ENCODE results near the gene CDSN.

The CDSN gene

DNA sequence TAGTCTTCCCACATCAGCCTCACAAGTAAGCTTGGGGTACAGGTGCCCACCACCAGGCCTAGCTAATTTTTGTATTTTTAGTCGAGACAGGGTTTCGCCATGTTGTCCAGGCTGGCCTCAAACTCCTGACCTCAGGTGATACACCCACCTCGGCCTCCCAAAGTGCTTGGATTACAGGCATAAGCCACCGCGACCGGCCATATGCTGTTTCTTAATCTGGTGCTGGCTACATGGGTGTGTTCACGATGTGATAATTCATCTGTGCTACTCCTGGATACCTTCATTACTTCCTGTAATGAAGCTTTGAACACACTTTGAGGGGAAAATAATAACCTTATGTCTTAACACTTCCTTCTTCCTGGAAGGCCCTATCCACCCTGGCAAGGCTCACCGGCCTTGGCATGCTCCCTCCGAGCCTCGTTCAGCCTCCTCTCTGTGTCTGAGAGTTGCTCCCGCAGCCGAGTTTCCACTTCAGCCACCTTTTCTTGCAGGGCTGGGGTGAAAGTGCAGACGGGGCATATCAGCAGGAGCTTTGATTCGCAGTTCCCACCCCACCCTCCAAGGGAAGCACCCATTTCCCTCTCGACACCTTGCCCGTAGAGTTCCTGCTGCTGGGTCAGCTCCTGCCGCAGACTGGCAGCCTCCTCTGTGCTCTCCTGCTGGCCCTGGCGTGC lies 24.2 kb upstream of the CDSN start:
- H3K27ac ChIP-seq (ENCODE audit: low read length), result no peak overlapping the region

DNA sequence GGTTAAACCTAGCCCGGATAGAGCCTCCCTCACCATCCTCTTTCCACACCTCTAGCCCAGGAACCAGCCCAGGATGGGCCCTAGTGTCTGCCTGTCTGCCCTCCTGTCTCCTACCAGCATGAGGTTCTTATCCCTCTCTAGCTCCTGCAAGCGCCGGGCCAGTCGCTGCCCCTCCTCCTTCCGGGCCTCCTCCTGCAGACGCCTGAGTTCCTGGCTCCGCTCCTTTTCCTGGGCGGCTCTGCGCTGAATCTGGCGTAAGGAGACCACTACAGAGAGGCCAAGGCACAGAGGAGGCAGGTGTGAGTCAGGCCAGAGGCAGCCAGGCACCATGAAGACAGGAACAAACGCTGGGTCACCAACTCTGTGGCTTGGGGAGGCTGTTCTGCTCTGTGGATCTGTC lies 22.9 kb upstream of the CDSN start:
- peak overlapping the region in 1 of 2 donors; percentile 15 for H3K4me3 ChIP-seq (ENCODE audit: low read length in 2 of 2)
- no peaks in the 10 kb centered on the region for H3K27me3 ChIP-seq (ENCODE audit: control insufficient read depth in 1 of 2, insufficient read depth in 2 of 2, low read length in 2 of 2)
- H3K9ac ChIP-seq (ENCODE audit: low read length in 2 of 2), result peak overlapping the region in 1 of 2 donors; percentile 29
- H3K27ac ChIP-seq (ENCODE audit: low read length), result peak overlapping the region; percentile 49
- peaks cover 0 to 8% of the 10 kb centered on the region in 2 donors for H3K36me3 ChIP-seq (ENCODE audit: control insufficient read depth in 2 of 2, insufficient read depth in 2 of 2, low read length in 2 of 2)
- peaks cover 12% of the 10 kb centered on the region for H3K4me1 ChIP-seq (ENCODE audit: control insufficient read depth, insufficient read depth, low read length)
- H3K9me3 ChIP-seq (ENCODE audit: control insufficient read depth in 2 of 2, low read length in 2 of 2), result no peaks in the 10 kb centered on the region

More for the DNA sequence above, 24.2 kb upstream of the CDSN start:
- Histone ChIP-seq H3K36me3 (ENCODE audit: control insufficient read depth in 2 of 2, insufficient read depth in 2 of 2, low read length in 2 of 2) (peaks cover 0 to 11% of the 10 kb centered on the region in 2 donors), H3K27me3 (ENCODE audit: control insufficient read depth in 1 of 2, insufficient read depth in 2 of 2, low read length in 2 of 2) (no peaks in the 10 kb centered on the region), H3K4me3 (ENCODE audit: low read length in 2 of 2) (no peak overlapping the region), H3K9me3 (ENCODE audit: control insufficient read depth in 2 of 2, low read length in 2 of 2) (no peaks in the 10 kb centered on the region), H3K4me1 (ENCODE audit: control insufficient read depth, insufficient read depth, low read length) (peaks cover 10% of the 10 kb centered on the region), H3K9ac (ENCODE audit: low read length in 2 of 2) (no peak overlapping the region)

DNA sequence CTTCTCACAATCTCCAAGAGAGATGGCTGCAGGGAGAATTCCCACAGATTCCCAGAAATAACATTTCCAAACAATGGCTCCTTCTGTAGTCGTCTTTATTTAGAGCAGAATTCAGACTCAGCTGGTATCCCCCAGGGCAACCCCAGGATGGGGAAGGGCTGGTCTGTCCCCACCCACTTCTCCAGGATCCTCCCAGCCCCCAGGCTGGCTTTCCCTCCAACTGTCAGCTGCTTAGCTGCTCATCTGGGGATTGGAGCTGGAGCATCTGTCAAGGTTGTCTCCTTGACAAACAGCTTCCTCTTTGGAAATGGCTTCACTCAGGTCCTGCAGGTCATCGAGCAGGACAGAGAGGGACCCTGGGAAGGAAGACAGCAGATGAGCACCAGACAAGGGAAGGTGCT lies 22.1 kb upstream of the CDSN start:
- H3K36me3 ChIP-seq (ENCODE audit: control insufficient read depth in 2 of 2, insufficient read depth in 2 of 2, low read length in 2 of 2), result peaks cover 0 to 7% of the 10 kb centered on the region in 2 donors
- no peak overlapping the region for H3K4me3 ChIP-seq (ENCODE audit: low read length in 2 of 2)
- no peak overlapping the region for H3K9ac ChIP-seq (ENCODE audit: low read length in 2 of 2)
- H3K9me3 ChIP-seq (ENCODE audit: control insufficient read depth in 2 of 2, low read length in 2 of 2), result no peaks in the 10 kb centered on the region
- peaks cover 18% of the 10 kb centered on the region for H3K4me1 ChIP-seq (ENCODE audit: control insufficient read depth, insufficient read depth, low read length)
- no peaks in the 10 kb centered on the region for H3K27me3 ChIP-seq (ENCODE audit: control insufficient read depth in 1 of 2, insufficient read depth in 2 of 2, low read length in 2 of 2)
- no peak overlapping the region for H3K27ac ChIP-seq (ENCODE audit: low read length)

DNA sequence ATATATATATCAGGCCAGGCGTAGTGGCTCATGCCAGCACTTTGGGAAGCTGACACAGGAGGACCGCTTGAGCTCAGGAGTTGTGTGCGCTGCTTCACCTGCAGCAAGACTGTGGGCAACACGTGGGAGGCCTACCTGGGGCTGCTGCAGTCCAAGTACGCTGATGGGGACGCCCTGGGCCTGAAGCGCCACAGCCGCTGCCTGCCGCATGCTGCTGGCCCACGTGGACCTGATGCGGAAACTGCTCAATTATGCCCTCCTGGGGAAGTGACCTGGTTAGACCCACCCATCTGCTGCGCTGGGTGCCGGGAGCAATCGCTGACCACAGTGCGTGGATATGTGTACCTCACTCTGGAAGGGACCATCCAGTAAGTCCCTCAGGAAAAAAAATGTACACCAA lies 20.4 kb upstream of the CDSN start:
- Histone ChIP-seq H3K36me3 (ENCODE audit: control insufficient read depth in 2 of 2, insufficient read depth in 2 of 2, low read length in 2 of 2) (peaks cover 0 to 5% of the 10 kb centered on the region in 2 donors), H3K9me3 (ENCODE audit: control insufficient read depth in 2 of 2, low read length in 2 of 2) (no peaks in the 10 kb centered on the region), H3K4me3 (ENCODE audit: low read length in 2 of 2) (no peak overlapping the region), H3K9ac (ENCODE audit: low read length in 2 of 2) (no peak overlapping the region), H3K27me3 (ENCODE audit: control insufficient read depth in 1 of 2, insufficient read depth in 2 of 2, low read length in 2 of 2) (no peaks in the 10 kb centered on the region), H3K27ac (ENCODE audit: low read length) (no peak overlapping the region), H3K4me1 (ENCODE audit: control insufficient read depth, insufficient read depth, low read length) (peaks cover 18% of the 10 kb centered on the region)

DNA sequence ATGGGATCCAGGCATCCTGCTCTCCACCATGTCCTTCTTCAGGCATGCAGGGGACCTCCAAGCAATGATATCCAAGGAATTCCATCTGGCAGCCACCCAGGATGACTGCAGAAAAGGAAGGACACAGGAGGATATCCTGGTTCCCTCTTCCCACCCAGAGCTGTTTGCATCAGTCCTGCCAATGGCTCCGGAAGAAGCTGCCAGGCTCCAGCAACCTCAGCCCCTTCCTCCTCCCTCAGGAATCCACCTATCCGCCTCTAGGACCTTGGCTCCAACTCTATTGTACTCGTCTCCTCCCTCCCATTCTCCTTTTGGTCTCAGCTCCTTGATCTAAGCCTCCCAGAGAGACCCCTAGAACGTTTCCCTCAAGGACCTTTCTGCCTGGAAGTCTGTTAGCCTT lies 19.4 kb upstream of the CDSN start:
- Histone ChIP-seq H3K27ac (ENCODE audit: low read length) (no peak overlapping the region), H3K4me1 (ENCODE audit: control insufficient read depth, insufficient read depth, low read length) (peaks cover 18% of the 10 kb centered on the region), H3K36me3 (ENCODE audit: control insufficient read depth in 2 of 2, insufficient read depth in 2 of 2, low read length in 2 of 2) (peaks cover 0 to 1% of the 10 kb centered on the region in 2 donors), H3K27me3 (ENCODE audit: control insufficient read depth in 1 of 2, insufficient read depth in 2 of 2, low read length in 2 of 2) (no peaks in the 10 kb centered on the region), H3K9me3 (ENCODE audit: control insufficient read depth in 2 of 2, low read length in 2 of 2) (no peaks in the 10 kb centered on the region), H3K4me3 (ENCODE audit: low read length in 2 of 2) (no peak overlapping the region), H3K9ac (ENCODE audit: low read length in 2 of 2) (no peak overlapping the region)

DNA sequence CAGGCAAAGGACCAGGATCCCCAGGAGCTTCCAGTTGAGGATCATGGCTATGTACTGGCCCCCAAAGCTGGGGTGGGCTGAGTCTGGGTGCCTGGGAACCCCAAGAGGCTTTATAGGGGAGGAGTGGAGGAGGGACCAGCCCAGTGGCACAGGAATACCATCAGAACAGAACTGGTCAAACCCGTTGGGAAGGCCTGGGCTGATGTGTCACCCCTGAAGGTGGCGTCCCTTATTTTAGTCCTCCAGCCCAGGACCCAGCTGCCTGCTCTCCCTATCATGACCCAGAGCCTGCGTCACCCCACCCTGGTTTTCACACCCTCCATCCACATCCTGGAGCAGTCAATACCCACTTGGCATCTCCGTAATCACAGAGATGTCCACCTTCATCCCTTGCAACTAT lies 18.7 kb upstream of the CDSN start, which contains the start of gene PSORS1C2:
PSORS1C2 (minus strand) TSS at position 85 of the 400 bp plus-strand sequence; CDS start at position 45, 40 bp downstream.
- Histone ChIP-seq H3K9me3 (ENCODE audit: control insufficient read depth in 2 of 2, low read length in 2 of 2) (no peaks in the 10 kb centered on the region), H3K27me3 (ENCODE audit: control insufficient read depth in 1 of 2, insufficient read depth in 2 of 2, low read length in 2 of 2) (no peaks in the 10 kb centered on the region), H3K4me3 (ENCODE audit: low read length in 2 of 2) (no peak within 1 kb of the TSS), H3K9ac (ENCODE audit: low read length in 2 of 2) (peak within 1 kb of the TSS in 1 of 2 donors; percentile 36), H3K27ac (ENCODE audit: low read length) (no peak within 1 kb of the TSS), H3K4me1 (ENCODE audit: control insufficient read depth, insufficient read depth, low read length) (peaks cover 18% of the 10 kb centered on the region), H3K36me3 (ENCODE audit: control insufficient read depth in 2 of 2, insufficient read depth in 2 of 2, low read length in 2 of 2) (no peaks in the 10 kb centered on the region)

DNA sequence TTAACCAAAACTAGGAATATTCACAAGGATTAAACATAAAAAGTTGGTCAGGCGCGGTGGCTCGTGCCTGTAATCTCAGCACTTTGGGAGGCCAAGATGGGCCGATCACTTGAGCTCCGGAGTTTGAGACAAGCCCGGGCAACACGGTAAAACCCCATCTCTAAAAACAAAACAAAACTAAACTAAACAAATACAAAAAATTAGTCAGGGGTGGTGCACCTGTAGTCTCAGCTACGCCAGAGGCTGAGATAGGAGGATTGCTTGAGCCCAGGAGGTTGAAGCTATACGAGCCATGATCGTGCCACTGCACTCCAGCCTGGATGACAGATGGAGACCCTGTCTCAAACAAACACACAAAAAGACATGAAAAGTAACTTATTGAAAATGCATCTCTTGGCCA lies 15.5 kb upstream of the CDSN start:
- H3K9me3 ChIP-seq (ENCODE audit: control insufficient read depth in 2 of 2, low read length in 2 of 2), result no peaks in the 10 kb centered on the region
- no peaks in the 10 kb centered on the region for H3K36me3 ChIP-seq (ENCODE audit: control insufficient read depth in 2 of 2, insufficient read depth in 2 of 2, low read length in 2 of 2)
- no peaks in the 10 kb centered on the region for H3K27me3 ChIP-seq (ENCODE audit: control insufficient read depth in 1 of 2, insufficient read depth in 2 of 2, low read length in 2 of 2)
- H3K27ac ChIP-seq (ENCODE audit: low read length), result no peak overlapping the region
- H3K9ac ChIP-seq (ENCODE audit: low read length in 2 of 2), result no peak overlapping the region
- H3K4me1 ChIP-seq (ENCODE audit: control insufficient read depth, insufficient read depth, low read length), result peaks cover 10% of the 10 kb centered on the region
- H3K4me3 ChIP-seq (ENCODE audit: low read length in 2 of 2), result no peak overlapping the region

DNA sequence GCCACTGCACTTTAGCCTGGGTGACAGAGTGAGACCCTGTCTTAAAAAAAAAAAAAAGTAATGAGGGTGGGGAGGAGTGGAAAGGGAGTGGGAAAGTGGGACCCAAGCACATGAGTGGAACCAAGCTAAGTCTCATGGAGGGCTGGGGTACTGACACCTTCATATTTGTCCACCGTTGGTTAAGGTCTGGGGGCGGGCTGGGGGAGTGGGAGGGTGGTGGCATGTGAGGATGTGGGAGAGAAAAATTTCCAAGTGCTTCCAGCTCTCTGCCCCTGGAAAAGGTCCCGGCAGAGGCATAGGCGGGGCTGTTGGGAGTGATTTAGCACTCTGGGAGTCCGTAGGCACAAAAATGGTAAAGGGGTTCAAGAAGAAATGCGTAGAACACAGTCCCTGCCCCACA lies 12.6 kb upstream of the CDSN start:
- no peaks in the 10 kb centered on the region for H3K27me3 ChIP-seq (ENCODE audit: control insufficient read depth in 1 of 2, insufficient read depth in 2 of 2, low read length in 2 of 2)
- H3K27ac ChIP-seq (ENCODE audit: low read length), result no peak overlapping the region

DNA sequence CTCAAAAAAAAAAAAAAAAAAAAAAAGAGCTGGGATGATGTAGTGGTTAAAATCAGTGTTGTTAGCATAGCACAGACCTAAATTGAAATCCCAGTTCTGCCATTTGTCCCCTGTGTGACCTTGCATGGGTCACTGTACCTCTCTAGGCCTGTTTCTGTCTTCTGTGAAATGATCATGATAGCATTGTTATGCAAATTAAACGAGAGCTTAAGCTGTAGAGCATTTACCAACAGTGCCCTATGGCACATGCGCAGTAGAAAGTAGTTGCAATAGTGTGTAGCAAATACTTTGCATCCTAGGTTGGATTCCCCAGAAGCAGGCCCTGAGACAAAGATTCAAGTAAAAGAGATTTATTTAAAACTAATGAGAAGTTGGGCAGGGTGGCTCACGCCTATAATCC lies 11.3 kb upstream of the CDSN start:
- Histone ChIP-seq H3K27me3 (ENCODE audit: control insufficient read depth in 1 of 2, insufficient read depth in 2 of 2, low read length in 2 of 2) (no peaks in the 10 kb centered on the region), H3K9me3 (ENCODE audit: control insufficient read depth in 2 of 2, low read length in 2 of 2) (no peaks in the 10 kb centered on the region), H3K4me1 (ENCODE audit: control insufficient read depth, insufficient read depth, low read length) (no peaks in the 10 kb centered on the region), H3K27ac (ENCODE audit: low read length) (no peak overlapping the region), H3K9ac (ENCODE audit: low read length in 2 of 2) (no peak overlapping the region), H3K36me3 (ENCODE audit: control insufficient read depth in 2 of 2, insufficient read depth in 2 of 2, low read length in 2 of 2) (no peaks in the 10 kb centered on the region), H3K4me3 (ENCODE audit: low read length in 2 of 2) (no peak overlapping the region)

More for the DNA sequence above, 12.6 kb upstream of the CDSN start:
- no peak overlapping the region for H3K9ac ChIP-seq (ENCODE audit: low read length in 2 of 2)
- H3K4me3 ChIP-seq (ENCODE audit: low read length in 2 of 2), result no peak overlapping the region
- H3K36me3 ChIP-seq (ENCODE audit: control insufficient read depth in 2 of 2, insufficient read depth in 2 of 2, low read length in 2 of 2), result no peaks in the 10 kb centered on the region
- H3K4me1 ChIP-seq (ENCODE audit: control insufficient read depth, insufficient read depth, low read length), result peaks cover 3% of the 10 kb centered on the region
- H3K9me3 ChIP-seq (ENCODE audit: control insufficient read depth in 2 of 2, low read length in 2 of 2), result no peaks in the 10 kb centered on the region

DNA sequence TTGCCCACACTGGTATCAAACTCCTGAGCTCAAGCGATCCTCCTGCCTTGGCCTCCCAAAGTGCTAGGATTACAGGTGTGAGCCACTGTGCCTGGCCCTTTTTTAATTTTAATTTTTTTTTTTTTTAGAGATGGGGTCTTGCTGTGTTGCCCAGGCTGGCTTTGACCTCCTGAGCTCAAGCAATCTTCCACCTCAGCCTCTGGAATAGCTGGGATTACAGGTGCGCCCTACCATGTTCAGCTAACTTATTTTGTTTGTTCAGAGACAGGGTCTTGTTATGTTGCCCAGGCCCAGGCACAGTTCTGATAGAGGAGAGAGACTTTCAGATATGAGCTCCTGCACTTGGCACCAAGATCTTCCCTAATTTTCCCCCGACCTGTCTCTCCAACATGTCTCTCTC lies 10.5 kb upstream of the CDSN start:
- H3K4me3 ChIP-seq (ENCODE audit: low read length in 2 of 2), result no peak overlapping the region
- no peaks in the 10 kb centered on the region for H3K9me3 ChIP-seq (ENCODE audit: control insufficient read depth in 2 of 2, low read length in 2 of 2)
- H3K4me1 ChIP-seq (ENCODE audit: control insufficient read depth, insufficient read depth, low read length), result no peaks in the 10 kb centered on the region
- H3K27ac ChIP-seq (ENCODE audit: low read length), result no peak overlapping the region
- H3K9ac ChIP-seq (ENCODE audit: low read length in 2 of 2), result no peak overlapping the region
- H3K36me3 ChIP-seq (ENCODE audit: control insufficient read depth in 2 of 2, insufficient read depth in 2 of 2, low read length in 2 of 2), result no peaks in the 10 kb centered on the region
- H3K27me3 ChIP-seq (ENCODE audit: control insufficient read depth in 1 of 2, insufficient read depth in 2 of 2, low read length in 2 of 2), result no peaks in the 10 kb centered on the region

DNA sequence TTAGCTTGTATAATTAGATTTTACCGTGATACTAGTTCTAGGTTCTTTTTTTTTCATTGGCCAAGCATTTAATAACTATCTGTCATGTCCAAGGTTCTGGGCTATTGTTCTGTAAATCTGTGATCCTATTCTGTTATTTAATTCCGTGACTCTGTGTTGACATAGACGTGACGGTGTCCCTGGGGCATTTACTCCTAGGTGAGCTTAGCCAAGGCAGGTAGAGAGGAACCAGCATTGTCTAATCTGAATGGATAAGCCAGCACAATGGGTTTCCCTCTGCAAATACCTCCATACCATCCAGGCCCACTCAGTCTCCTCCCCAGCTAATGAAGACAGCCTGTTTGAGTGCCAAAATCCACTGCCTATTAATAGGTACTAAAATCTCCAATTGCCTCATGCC lies 8.9 kb upstream of the CDSN start:
- Histone ChIP-seq H3K27me3 (ENCODE audit: control insufficient read depth in 1 of 2, insufficient read depth in 2 of 2, low read length in 2 of 2) (no peaks in the 10 kb centered on the region), H3K27ac (ENCODE audit: low read length) (no peak overlapping the region), H3K9ac (ENCODE audit: low read length in 2 of 2) (no peak overlapping the region), H3K4me3 (ENCODE audit: low read length in 2 of 2) (no peak overlapping the region), H3K36me3 (ENCODE audit: control insufficient read depth in 2 of 2, insufficient read depth in 2 of 2, low read length in 2 of 2) (no peaks in the 10 kb centered on the region), H3K4me1 (ENCODE audit: control insufficient read depth, insufficient read depth, low read length) (no peaks in the 10 kb centered on the region), H3K9me3 (ENCODE audit: control insufficient read depth in 2 of 2, low read length in 2 of 2) (no peaks in the 10 kb centered on the region)

Measured in stomach smooth muscle (tissue), 2 donors.